Lung (tissue), 12 donors: ENCODE results near the gene UBR1. TPM values are rescaled to one million over a fixed set of nuclear protein-coding genes. Genes with fewer than 3 reads are reported as not detected.

Experiments used
- ATAC-seq: fragments of 200-7000 bp; cut with Tn5 transposase; one replicate; pipeline ENCODE4 v1.9.1; 2020; ENCODE audit warnings: moderate number of reproducible peaks; ENCODE audit not compliant: insufficient read depth, low FRiP score
- DNase-seq, 3 donors: peaks; one replicate each; pipeline ENCODE4 v3.0.0-alpha.2; 2013 to 2017
- H3K27ac ChIP-seq, 2 donors: one replicate each; pipeline ENCODE4 v1.5.1; 2013; ENCODE audit warnings: mild to moderate bottlenecking in 2 of 2, moderate library complexity in 2 of 2, control low read depth in 1 of 2, inconsistent platforms in 1 of 2, low read depth in 1 of 2, low read length in 1 of 2
- H3K27me3 ChIP-seq, 3 donors: one replicate each; pipeline ENCODE4 v1.5.1; 2013; ENCODE audit warnings: low read length in 2 of 3; ENCODE audit not compliant: control insufficient read depth in 3 of 3, insufficient read depth in 3 of 3
- H3K36me3 ChIP-seq, 4 donors: one replicate each; pipeline ENCODE4 v1.5.1; 2013; ENCODE audit warnings: low read length in 4 of 4, mild to moderate bottlenecking in 1 of 4, moderate library complexity in 1 of 4; ENCODE audit not compliant: control insufficient read depth in 4 of 4, insufficient read depth in 4 of 4
- H3K4me1 ChIP-seq, 5 donors: one replicate each; pipeline ENCODE4 v1.5.1; 2013; ENCODE audit warnings: low read length in 5 of 5, mild to moderate bottlenecking in 2 of 5, moderate library complexity in 1 of 5; ENCODE audit not compliant: control insufficient read depth in 5 of 5, insufficient read depth in 5 of 5
- H3K4me3 ChIP-seq: one replicate; pipeline ENCODE4 v1.5.1; 2013; ENCODE audit warnings: mild to moderate bottlenecking, control low read depth, moderate library complexity
- H3K9ac ChIP-seq, 2 donors: one replicate each; pipeline ENCODE4 v1.5.1; 2013; ENCODE audit warnings: low read length in 2 of 2, control low read depth in 1 of 2; ENCODE audit not compliant: insufficient read depth in 1 of 2
- H3K9me3 ChIP-seq, 4 donors: one replicate each; pipeline ENCODE4 v1.5.1; 2013; ENCODE audit warnings: low read length in 3 of 4, mild to moderate bottlenecking in 1 of 4, moderate library complexity in 1 of 4; ENCODE audit not compliant: control insufficient read depth in 4 of 4, insufficient read depth in 3 of 4
- WGBS, 2 donors: extraction: QIAGEN DNeasy Blood & Tissue Kit; methylation state at CpG; one replicate each; pipeline ENCODE4 v1.1.7; 2013; 5-methylcytosine and 5-hydroxymethylcytosine counted together
- polyA plus RNA-seq, 2 donors: library from polyadenylated mRNA; stranded (reverse); fragments of 200-250 nt; gene quantifications; one replicate each; pipeline ENCODE4 v1.2.1, GENCODE V29; 2013
- total RNA-seq, 2 donors: library from RNA; depleted of rRNA in 1 of 2; stranded (reverse); fragments of >200 nt in 1 of 2; gene quantifications; one replicate each; pipeline ENCODE4 v1.2.1, GENCODE V29; 2014 to 2021
- TF ChIP-seq, protein P1 (sequence below): IDR thresholded peaks from 2 replicates; pipeline ENCODE4 v1.5.1; 2012; ENCODE audit warnings: mild to moderate bottlenecking; ENCODE audit errors: control extremely low read depth, extremely low read depth
- donor health status: control.
- donor health status: control.
- donor health status: Bipolar disorder and iron deficiency.
- donor health status: healthy.
- donor health status: DM: yes; HTN: yes; CAD: no.

UBR1 gene
- total and polyA plus RNA-seq, 4 donors, result 5.7 to 70.3 (median 17.2) TPM

DNA sequence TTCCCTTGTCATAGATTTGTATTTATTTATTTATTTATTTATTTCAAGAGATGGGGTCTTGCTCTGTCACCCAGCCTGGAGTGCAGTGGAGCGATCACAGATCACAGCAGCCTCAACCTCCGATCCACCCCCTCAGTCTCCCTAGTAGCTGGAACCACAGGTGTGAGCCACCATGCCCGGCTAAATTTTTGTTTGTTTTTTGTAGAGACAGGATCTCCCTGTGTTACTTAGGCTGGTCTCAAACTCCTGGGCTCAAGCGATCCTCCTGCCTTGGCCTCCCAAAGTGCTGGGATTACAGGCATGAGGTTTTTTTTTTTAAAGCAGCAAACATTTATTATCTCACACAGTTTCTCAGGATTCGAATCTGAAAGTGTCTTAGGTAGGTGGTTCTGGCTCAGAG is 187.8 kb downstream of the UBR1 start:
- TF ChIP-seq, protein P1, sequence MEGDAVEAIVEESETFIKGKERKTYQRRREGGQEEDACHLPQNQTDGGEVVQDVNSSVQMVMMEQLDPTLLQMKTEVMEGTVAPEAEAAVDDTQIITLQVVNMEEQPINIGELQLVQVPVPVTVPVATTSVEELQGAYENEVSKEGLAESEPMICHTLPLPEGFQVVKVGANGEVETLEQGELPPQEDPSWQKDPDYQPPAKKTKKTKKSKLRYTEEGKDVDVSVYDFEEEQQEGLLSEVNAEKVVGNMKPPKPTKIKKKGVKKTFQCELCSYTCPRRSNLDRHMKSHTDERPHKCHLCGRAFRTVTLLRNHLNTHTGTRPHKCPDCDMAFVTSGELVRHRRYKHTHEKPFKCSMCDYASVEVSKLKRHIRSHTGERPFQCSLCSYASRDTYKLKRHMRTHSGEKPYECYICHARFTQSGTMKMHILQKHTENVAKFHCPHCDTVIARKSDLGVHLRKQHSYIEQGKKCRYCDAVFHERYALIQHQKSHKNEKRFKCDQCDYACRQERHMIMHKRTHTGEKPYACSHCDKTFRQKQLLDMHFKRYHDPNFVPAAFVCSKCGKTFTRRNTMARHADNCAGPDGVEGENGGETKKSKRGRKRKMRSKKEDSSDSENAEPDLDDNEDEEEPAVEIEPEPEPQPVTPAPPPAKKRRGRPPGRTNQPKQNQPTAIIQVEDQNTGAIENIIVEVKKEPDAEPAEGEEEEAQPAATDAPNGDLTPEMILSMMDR, result no peak
- peaks cover 0 to 21% (median 2%) of the 10 kb centered on the region in 5 donors for H3K4me1 ChIP-seq
- no peaks in the 10 kb centered on the region for H3K9me3 ChIP-seq
- ATAC-seq (no peak), DNase-seq (no peak)
- H3K9ac ChIP-seq, result no peak overlapping the region
- H3K27ac ChIP-seq, result no peak overlapping the region
- H3K4me3 ChIP-seq, result no peak overlapping the region
- H3K27me3 ChIP-seq, result no peaks in the 10 kb centered on the region
- WGBS, 2 donors, result 90 to 91% methylated on average over 5 of the region's 5 CpGs
- H3K36me3 ChIP-seq, result no peaks in the 10 kb centered on the region

DNA sequence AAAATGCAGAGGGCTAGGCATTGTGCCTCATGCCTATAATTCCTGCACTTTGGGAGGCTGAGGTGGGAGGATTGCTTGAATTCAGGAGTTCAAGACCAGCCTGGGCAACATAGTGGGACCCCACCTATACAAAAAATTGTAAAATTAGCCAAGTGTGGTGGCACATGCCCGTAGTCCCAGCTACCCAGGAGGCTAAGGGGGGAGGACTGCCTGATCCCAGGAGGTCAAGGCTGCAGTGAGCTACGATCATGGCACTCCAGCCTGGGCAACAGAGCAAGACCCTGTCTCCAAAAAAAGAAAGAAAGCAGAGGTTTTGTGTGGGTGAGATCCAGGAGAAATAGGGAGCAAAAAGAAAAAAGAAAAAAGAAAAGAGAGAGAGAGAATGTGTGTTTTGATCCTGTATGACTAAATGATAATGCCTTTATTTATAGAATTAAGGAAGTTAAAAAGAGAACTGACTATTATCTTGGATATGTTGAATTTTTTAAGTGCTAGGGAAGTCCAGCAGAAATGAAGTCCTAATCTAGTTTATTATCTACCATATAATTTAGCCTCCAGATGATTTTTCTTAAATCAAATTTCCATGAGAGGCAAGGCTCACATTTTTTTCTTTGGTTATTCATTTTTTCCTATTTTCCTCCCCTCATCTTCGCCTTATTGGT is 190.1 kb downstream of the UBR1 start:
- peaks cover 0 to 16% (median 2%) of the 10 kb centered on the region in 5 donors for H3K4me1 ChIP-seq
- no peaks in the 10 kb centered on the region for H3K36me3 ChIP-seq
- TF ChIP-seq, protein P1, result no peak
- no peaks in the 10 kb centered on the region for H3K27me3 ChIP-seq
- ATAC-seq (no peak), DNase-seq (no peak)
- no peaks in the 10 kb centered on the region for H3K9me3 ChIP-seq
- H3K9ac ChIP-seq, result no peak overlapping the region
- H3K27ac ChIP-seq, result no peak overlapping the region
- H3K4me3 ChIP-seq, result no peak overlapping the region
- WGBS, 2 donors, result 87 to 92% methylated on average over 3 of the region's 3 CpGs

DNA sequence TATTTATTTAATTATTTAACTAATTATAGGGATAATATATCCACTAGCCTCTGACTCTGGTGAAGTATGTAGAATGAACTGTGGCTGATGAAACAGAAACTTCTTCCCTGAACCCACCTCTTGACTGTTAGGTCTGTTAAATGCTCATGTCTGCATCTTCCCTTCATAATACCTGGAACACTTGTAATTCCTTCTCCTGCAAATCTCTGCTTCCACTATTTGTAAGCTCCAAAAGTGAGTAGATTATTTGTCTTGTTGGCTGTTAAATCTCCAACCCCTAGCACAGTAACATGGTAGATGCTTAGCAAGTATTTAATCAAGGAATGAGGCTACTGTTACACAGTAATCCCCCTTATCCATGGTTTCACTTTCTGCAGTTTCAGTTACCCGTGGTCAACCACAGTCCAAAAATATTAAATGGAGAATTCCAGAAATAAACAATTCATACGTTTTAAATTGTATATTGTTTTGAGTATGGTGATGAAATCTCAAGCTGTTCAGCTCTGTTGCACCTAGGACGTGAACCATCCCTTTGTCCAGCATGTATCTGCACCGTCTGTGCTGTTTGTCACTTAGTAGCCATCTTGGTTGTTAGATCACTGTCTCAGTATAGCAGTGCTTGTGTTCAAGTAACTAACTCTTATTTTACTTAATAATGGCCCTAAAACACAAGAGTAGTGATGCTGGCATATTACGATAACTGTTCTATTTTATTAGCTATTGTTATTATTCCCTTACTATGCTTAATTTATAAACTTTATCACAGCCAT is 190.9 kb downstream of the UBR1 start:
- Histone ChIP-seq H3K4me3 (no peak overlapping the region), H3K9ac (no peak overlapping the region)

More for the DNA sequence above, 190.9 kb downstream of the UBR1 start:
- DNase-seq (no peak), ATAC-seq (no peak)
- Histone ChIP-seq H3K27ac (no peak overlapping the region), H3K4me1 (peaks cover 0 to 16% (median 2%) of the 10 kb centered on the region in 5 donors), H3K27me3 (no peaks in the 10 kb centered on the region), H3K36me3 (no peaks in the 10 kb centered on the region), H3K9me3 (no peaks in the 10 kb centered on the region)
- TF ChIP-seq, protein P1, result no peak
- WGBS, 2 donors, result 43 to 52% methylated on average over 5 of the region's 5 CpGs
